ENCODE data around the gene MATR3.

MATR3 gene

DNA sequence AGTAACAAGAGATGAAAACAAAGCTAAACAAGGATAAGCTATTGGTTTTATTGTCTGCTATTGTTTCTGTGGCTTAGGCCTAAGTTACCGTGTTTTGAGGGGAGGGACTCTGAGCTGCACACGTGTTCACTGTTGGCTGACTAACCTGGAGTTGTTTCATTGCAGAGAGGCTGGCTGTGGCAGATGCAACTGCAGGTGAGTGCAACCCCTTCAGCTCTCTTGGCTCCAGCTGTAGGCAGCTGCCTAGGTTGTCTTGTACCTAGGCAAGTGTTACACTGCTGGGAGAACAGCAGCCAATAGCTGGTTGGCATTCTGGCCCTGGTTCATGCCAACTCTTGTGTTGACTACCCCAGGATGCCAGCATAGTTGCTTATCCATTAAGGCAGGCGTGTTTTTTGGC, 17.6 kb upstream of the MATR3 start:
- H3K9me3 ChIP-seq (ENCODE audit: control insufficient read depth, insufficient read depth, low read length), result no peaks in the 10 kb centered on the region
- no peaks in the 10 kb centered on the region for H3K27me3 ChIP-seq (ENCODE audit: control insufficient read depth, insufficient read depth, low read length)
- H3K4me3 ChIP-seq (ENCODE audit: low read depth, low read length), result peak overlapping the region; percentile 99
- H3K9ac ChIP-seq (ENCODE audit: low read depth, low read length), result peak overlapping the region; percentile 91
- peaks cover 6% of the 10 kb centered on the region for H3K4me1 ChIP-seq (ENCODE audit: control insufficient read depth, insufficient read depth, low read length)
- H3K36me3 ChIP-seq (ENCODE audit: control insufficient read depth, insufficient read depth, low read length), result peaks cover 36% of the 10 kb centered on the region

DNA sequence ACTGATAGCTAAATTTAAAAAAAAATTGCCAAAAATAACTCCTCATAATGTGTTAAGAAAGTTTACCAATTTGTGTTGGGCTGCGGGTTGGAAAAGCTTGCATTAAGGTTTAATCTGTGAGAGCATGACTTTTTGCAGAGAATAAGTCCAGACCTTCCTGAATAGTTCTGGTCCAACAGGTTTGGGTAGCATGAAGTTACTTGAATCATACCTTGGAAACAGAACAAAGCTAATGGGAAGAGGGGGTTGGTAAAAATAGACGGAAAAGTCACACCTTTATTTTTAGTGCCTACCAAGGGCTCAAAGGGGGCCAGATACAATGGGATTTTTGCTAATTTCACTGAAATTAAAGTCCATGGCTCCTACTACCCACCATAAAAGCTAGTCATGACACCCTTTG, 17.1 kb upstream of the MATR3 start:
- Histone ChIP-seq H3K4me3 (ENCODE audit: low read depth, low read length) (peak overlapping the region; percentile 99), H3K9me3 (ENCODE audit: control insufficient read depth, insufficient read depth, low read length) (no peaks in the 10 kb centered on the region), H3K9ac (ENCODE audit: low read depth, low read length) (peak overlapping the region; percentile 91), H3K27me3 (ENCODE audit: control insufficient read depth, insufficient read depth, low read length) (no peaks in the 10 kb centered on the region), H3K4me1 (ENCODE audit: control insufficient read depth, insufficient read depth, low read length) (peaks cover 6% of the 10 kb centered on the region), H3K36me3 (ENCODE audit: control insufficient read depth, insufficient read depth, low read length) (peaks cover 40% of the 10 kb centered on the region)

DNA sequence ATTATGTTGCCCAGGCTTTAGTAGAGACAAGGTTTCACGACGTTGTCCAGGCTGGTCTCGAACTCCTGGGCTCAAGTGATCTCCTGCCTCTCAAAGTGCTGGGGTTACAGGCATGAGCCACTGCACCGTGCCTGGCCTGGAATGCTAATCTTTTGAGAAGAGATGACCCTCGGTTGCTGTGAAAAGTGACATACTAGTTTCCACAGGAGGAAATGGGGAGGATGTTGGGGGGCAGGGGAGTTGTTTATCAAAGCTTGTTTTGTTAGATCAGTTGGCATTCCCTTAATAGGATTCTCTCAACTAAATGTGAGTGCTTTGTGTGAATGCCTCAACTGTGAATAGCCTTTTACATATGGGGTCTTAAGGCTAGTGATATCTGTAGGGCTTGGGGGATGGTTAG, 16.4 kb upstream of the MATR3 start:
- Histone ChIP-seq H3K36me3 (ENCODE audit: control insufficient read depth, insufficient read depth, low read length) (peaks cover 47% of the 10 kb centered on the region), H3K27me3 (ENCODE audit: control insufficient read depth, insufficient read depth, low read length) (no peaks in the 10 kb centered on the region), H3K9me3 (ENCODE audit: control insufficient read depth, insufficient read depth, low read length) (no peaks in the 10 kb centered on the region), H3K9ac (ENCODE audit: low read depth, low read length) (peak overlapping the region; percentile 91), H3K4me1 (ENCODE audit: control insufficient read depth, insufficient read depth, low read length) (peaks cover 6% of the 10 kb centered on the region), H3K4me3 (ENCODE audit: low read depth, low read length) (peak overlapping the region; percentile 99)

DNA sequence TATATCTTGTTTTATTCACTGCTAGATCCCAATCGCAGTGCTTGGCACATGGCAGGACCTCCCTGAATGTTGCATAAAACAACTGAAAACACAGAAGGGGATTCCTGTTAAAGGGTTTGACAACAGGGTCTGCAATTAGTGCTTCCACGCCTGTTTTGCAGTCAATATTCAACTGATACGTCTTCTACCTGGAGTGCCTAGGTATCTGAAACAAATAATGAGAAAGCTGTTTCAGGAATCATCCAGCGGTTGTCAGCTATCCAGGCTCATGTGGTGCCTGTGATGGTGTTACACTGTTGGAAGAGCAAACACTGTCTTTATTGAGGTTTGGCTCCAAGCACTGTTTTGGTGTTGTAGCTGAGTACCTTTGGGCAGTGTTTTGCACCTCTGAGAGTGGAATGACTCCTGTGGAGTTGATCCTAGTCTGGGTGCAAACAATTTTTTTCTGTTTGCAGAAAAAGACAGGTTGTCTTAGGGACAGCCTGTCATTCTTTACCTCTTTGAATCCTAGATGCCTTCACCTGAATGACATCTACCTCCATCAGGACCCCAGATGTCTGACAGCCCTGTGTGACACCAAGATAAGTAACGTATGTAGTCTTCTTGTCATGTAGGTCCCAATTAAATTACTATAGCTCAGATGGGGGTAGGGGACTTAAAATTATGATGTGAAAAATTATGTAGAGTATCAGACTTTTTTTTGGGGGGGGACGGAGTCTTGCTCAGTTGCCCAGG, 14.8 kb upstream of the MATR3 start:
- H3K36me3 ChIP-seq (ENCODE audit: control insufficient read depth, insufficient read depth, low read length), result peaks cover 61% of the 10 kb centered on the region
- no peak overlapping the region for H3K4me3 ChIP-seq (ENCODE audit: low read depth, low read length)
- no peaks in the 10 kb centered on the region for H3K9me3 ChIP-seq (ENCODE audit: control insufficient read depth, insufficient read depth, low read length)
- peaks cover 6% of the 10 kb centered on the region for H3K4me1 ChIP-seq (ENCODE audit: control insufficient read depth, insufficient read depth, low read length)
- no peaks in the 10 kb centered on the region for H3K27me3 ChIP-seq (ENCODE audit: control insufficient read depth, insufficient read depth, low read length)
- H3K9ac ChIP-seq (ENCODE audit: low read depth, low read length), result no peak overlapping the region

DNA sequence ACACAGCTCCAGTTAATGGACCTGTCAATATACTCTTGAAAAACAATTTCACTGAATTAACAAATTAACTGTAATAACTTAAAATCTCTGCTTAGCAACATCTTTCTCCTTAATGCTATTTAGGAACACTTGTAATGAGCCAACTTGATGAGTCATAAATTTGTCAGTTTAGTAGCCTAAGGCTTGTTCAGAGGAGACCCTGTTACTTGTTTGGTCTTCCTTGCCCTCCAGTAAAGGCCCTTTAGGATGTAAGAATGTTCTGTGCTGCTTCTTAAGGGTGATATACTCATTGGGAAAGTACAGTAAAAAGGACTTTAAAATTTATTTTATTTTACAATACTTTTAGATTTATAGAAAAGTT, 11.4 kb upstream of the MATR3 start:
- Histone ChIP-seq H3K4me1 (ENCODE audit: control insufficient read depth, insufficient read depth, low read length) (peaks cover 4% of the 10 kb centered on the region), H3K9me3 (ENCODE audit: control insufficient read depth, insufficient read depth, low read length) (no peaks in the 10 kb centered on the region), H3K27me3 (ENCODE audit: control insufficient read depth, insufficient read depth, low read length) (no peaks in the 10 kb centered on the region), H3K9ac (ENCODE audit: low read depth, low read length) (no peak overlapping the region), H3K36me3 (ENCODE audit: control insufficient read depth, insufficient read depth, low read length) (peaks cover 55% of the 10 kb centered on the region), H3K4me3 (ENCODE audit: low read depth, low read length) (no peak overlapping the region)

DNA sequence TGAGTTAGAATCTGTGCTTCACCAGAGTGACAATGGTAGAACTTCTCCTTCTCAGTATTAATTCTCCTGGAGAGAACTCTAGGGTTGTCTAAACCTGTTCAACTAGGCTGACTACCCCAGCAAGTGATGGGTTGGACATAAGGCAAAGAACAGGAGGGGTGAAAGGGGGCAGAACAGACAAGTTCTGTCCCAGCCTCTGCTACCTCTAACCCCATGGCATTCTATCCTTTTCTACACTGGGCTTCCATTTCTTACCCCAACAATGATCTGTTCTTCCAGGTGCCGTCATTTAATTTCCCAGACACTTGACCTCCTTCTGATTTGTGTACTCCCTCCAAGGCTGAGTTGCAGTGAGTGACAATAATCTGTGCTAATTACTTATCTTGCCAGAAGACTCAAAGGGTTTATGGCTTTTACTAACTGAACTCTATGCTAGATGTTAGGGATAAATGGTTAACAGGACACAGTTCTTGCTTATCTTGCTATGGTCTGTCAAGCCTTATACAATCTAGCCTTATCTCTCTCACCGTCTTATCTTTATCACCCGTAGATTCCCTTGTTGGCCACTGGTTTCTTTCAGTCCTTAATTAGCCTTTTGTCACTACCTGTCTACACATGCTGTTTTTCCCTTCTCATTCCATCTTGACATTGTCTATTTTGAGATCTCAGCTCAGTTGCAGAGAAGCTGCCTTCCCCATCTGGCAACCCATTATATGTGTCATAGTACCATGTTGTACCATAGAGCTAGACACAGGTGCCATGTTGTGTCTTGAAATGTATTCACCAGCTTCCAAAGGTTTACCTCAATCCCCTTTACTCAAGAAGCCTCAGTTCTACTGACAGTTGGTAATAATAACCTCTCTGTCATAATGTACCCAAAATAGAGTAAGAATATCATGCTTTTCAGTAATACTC, 10.0 kb upstream of the MATR3 start:
- H3K4me3 ChIP-seq (ENCODE audit: low read depth, low read length), result no peak overlapping the region
- peaks cover 45% of the 10 kb centered on the region for H3K36me3 ChIP-seq (ENCODE audit: control insufficient read depth, insufficient read depth, low read length)
- no peaks in the 10 kb centered on the region for H3K9me3 ChIP-seq (ENCODE audit: control insufficient read depth, insufficient read depth, low read length)
- no peak overlapping the region for H3K9ac ChIP-seq (ENCODE audit: low read depth, low read length)
- peaks cover 4% of the 10 kb centered on the region for H3K4me1 ChIP-seq (ENCODE audit: control insufficient read depth, insufficient read depth, low read length)
- H3K27me3 ChIP-seq (ENCODE audit: control insufficient read depth, insufficient read depth, low read length), result no peaks in the 10 kb centered on the region

DNA sequence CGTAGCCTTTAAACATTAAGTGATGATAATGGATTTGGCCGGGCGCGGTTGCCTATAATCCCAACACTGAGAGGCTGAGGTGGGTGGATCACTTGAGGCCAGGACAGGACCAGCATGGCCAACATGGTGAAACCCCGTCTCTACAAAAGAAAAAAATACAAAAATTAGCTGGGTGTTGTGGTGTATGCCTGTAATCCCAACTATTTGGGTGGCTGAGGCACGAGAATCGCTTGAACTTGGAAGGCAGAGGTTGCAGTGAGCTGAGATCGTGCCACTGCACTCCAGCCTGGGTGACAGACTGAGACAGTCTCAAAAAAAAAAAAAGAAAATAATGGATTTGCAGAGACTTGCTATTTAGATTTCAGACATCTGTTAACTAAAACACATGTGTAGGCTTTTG, 9.2 kb upstream of the MATR3 start:
- H3K9me3 ChIP-seq (ENCODE audit: control insufficient read depth, insufficient read depth, low read length), result no peaks in the 10 kb centered on the region
- peaks cover 4% of the 10 kb centered on the region for H3K4me1 ChIP-seq (ENCODE audit: control insufficient read depth, insufficient read depth, low read length)
- peaks cover 40% of the 10 kb centered on the region for H3K36me3 ChIP-seq (ENCODE audit: control insufficient read depth, insufficient read depth, low read length)
- H3K9ac ChIP-seq (ENCODE audit: low read depth, low read length), result no peak overlapping the region
- H3K27me3 ChIP-seq (ENCODE audit: control insufficient read depth, insufficient read depth, low read length), result no peaks in the 10 kb centered on the region
- no peak overlapping the region for H3K4me3 ChIP-seq (ENCODE audit: low read depth, low read length)

DNA sequence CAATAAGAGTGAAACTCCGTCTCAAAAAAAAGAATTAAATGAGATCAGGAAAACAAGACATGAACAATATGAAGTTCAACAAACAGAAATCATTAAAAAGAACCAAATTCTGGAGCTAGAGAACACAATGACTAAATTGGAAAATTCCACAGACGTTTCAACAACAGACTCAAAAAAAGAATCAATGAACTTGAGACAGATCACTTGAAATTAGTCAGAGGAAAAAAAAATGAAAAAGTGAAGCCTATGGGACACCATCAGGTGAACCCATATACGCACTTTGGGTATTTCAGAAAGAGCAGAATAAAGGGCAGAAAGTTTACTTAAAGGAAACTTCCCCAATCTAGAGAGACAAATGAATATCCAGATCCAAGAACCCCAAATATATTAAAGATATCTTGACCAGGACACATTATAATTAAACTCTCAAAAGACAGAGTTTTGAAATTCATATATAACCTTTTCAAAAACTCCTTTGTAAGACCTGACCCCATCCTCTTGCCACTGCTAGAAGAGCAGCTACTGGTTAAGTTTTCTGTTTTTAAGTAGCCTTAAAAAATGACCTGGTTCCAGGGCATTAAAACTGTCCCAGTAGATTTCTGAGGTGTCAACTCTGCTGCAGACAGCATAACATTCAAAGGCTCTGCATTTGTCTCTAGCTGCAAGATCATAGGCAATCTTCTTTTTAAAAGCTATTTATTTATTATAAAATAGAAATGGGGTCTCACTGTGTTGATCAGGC, 7.7 kb upstream of the MATR3 start:
- Histone ChIP-seq H3K4me3 (ENCODE audit: low read depth, low read length) (no peak overlapping the region), H3K36me3 (ENCODE audit: control insufficient read depth, insufficient read depth, low read length) (peaks cover 34% of the 10 kb centered on the region), H3K4me1 (ENCODE audit: control insufficient read depth, insufficient read depth, low read length) (no peaks in the 10 kb centered on the region), H3K27me3 (ENCODE audit: control insufficient read depth, insufficient read depth, low read length) (no peaks in the 10 kb centered on the region), H3K9me3 (ENCODE audit: control insufficient read depth, insufficient read depth, low read length) (no peaks in the 10 kb centered on the region), H3K9ac (ENCODE audit: low read depth, low read length) (no peak overlapping the region)

DNA sequence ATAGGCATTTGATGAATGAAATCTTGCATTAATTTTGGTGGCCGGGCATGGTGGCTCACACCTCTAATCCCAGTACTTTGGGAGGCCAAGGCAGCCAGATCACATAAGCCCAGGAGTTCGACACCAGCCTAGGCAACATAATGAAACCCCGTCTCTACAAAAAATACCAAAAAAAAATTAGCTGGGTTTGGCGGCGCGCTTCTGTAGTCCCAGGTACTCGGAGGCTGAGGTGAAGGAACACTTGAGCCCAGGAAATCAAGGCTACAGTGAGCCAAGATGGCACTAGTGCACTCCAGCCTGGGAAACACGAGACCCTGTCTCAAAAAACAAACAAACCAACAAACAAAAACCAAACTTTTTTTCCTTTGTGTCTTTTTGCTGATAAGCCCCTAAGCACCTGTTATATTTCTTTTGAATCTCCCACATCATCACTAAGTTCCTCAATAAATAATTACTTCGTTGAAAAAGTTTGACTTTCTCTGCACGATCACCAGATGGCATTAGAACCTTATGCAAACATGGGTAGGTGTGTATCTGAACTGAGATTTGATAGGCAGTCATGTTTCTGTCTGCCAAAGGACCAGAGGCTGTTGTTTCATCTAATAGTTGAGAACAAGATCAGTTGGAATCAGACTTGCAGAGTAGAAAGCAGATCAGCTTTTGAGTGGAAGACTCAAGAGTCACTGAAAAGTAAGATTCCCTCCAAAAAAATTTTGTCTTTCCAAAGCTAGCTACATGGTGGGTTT, 5.5 kb upstream of the MATR3 start:
- Histone ChIP-seq H3K9ac (ENCODE audit: low read depth, low read length) (no peak overlapping the region), H3K4me1 (ENCODE audit: control insufficient read depth, insufficient read depth, low read length) (no peaks in the 10 kb centered on the region), H3K9me3 (ENCODE audit: control insufficient read depth, insufficient read depth, low read length) (no peaks in the 10 kb centered on the region), H3K4me3 (ENCODE audit: low read depth, low read length) (no peak overlapping the region), H3K36me3 (ENCODE audit: control insufficient read depth, insufficient read depth, low read length) (peaks cover 13% of the 10 kb centered on the region), H3K27me3 (ENCODE audit: control insufficient read depth, insufficient read depth, low read length) (no peaks in the 10 kb centered on the region)

DNA sequence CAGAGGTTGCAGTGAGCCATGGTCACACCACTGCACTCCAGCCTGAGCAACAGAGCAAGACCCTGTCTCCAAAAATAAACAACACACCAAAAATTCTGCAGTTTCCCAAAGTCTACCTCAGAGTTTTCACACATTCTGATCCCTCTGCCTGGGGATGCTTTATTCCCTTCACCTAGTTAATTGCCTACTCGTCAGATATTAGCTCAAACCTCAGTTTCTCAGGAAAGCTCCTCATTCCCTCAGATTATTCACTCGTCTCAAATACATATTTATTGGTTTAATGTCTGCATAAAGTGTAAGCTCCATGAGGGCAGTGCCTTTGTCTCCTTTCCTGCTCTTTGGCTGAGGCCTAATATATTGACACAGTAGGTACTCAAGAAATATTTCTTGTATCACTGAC, 2.5 kb upstream of the MATR3 start:
- no peaks in the 10 kb centered on the region for H3K36me3 ChIP-seq (ENCODE audit: control insufficient read depth, insufficient read depth, low read length)
- H3K4me1 ChIP-seq (ENCODE audit: control insufficient read depth, insufficient read depth, low read length), result peaks cover under 1% of the 10 kb centered on the region
- H3K9me3 ChIP-seq (ENCODE audit: control insufficient read depth, insufficient read depth, low read length), result no peaks in the 10 kb centered on the region
- H3K27me3 ChIP-seq (ENCODE audit: control insufficient read depth, insufficient read depth, low read length), result no peaks in the 10 kb centered on the region
- H3K4me3 ChIP-seq (ENCODE audit: low read depth, low read length), result no peak overlapping the region
- H3K9ac ChIP-seq (ENCODE audit: low read depth, low read length), result no peak overlapping the region

DNA sequence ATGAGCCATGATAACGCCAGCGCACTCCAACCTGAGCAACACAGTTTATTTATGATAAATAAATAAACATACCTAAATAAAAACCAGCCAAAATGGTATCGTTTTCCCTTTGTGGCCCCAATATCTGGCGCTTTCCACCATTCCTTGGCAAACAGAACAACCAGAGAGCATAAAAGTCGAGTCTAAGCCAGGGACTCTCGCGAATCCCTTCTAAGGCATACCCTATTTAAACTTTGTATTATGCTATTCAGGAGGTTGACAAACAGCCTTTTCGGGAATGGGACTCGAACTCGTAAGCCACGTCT, 386 bp upstream of the MATR3 start:
- no peaks in the 10 kb centered on the region for H3K36me3 ChIP-seq (ENCODE audit: control insufficient read depth, insufficient read depth, low read length)
- no peaks in the 10 kb centered on the region for H3K27me3 ChIP-seq (ENCODE audit: control insufficient read depth, insufficient read depth, low read length)
- H3K4me1 ChIP-seq (ENCODE audit: control insufficient read depth, insufficient read depth, low read length), result peaks cover 17% of the 10 kb centered on the region
- H3K9me3 ChIP-seq (ENCODE audit: control insufficient read depth, insufficient read depth, low read length), result no peaks in the 10 kb centered on the region
- H3K9ac ChIP-seq (ENCODE audit: low read depth, low read length), result peak overlapping the region; percentile 42
- peak overlapping the region; percentile 41 for H3K4me3 ChIP-seq (ENCODE audit: low read depth, low read length)
